HG03060 (cell line): Measurements from ENCODE around the gene DOCK6.

ENCODE experiments used
- ATAC-seq: cut with Tn5 transposase; IDR thresholded peaks from one replicate; pipeline ENCODE4 v1.9.1; 2021; ENCODE audit warnings: low read depth, moderate number of reproducible peaks; ENCODE audit not compliant: unreplicated experiment

DOCK6 gene

GRCh38 chr19:11230621-11231386 is 31.5 kb downstream of the DOCK6 start:
- no peak for ATAC-seq

- ATAC-seq: no peak
Observed at GRCh38 chr19:11227195-11227886, 35.0 kb downstream of the DOCK6 start.

- ATAC-seq: no peak
Observed at GRCh38 chr19:11226716-11227166, 35.6 kb downstream of the DOCK6 start.

- no peak for ATAC-seq
Observed at GRCh38 chr19:11225815-11226214, 36.5 kb downstream of the DOCK6 start.

GRCh38 chr19:11225172-11225571 is 37.2 kb downstream of the DOCK6 start:
- no peak for ATAC-seq

- ATAC-seq: no peak
Observed at GRCh38 chr19:11224429-11224828, 37.9 kb downstream of the DOCK6 start.

- ATAC-seq: no peak
Observed at GRCh38 chr19:11223200-11223599, 39.1 kb downstream of the DOCK6 start.

GRCh38 chr19:11221082-11221598 is 41.2 kb downstream of the DOCK6 start:
- ATAC-seq: no peak

GRCh38 chr19:11214387-11214786 is 47.9 kb downstream of the DOCK6 start:
- no peak for ATAC-seq

GRCh38 chr19:11210656-11210928 is 51.7 kb downstream of the DOCK6 start:
- no peak for ATAC-seq

- ATAC-seq: no peak
Observed at GRCh38 chr19:11209839-11210655, 52.3 kb downstream of the DOCK6 start.

GRCh38 chr19:11208561-11209471 is 53.5 kb downstream of the DOCK6 start:
- ATAC-seq: no peak

- ATAC-seq: no peak
Observed at GRCh38 chr19:11205939-11206570, 56.3 kb downstream of the DOCK6 start.

- no peak for ATAC-seq
Observed at GRCh38 chr19:11204943-11205349, 57.4 kb downstream of the DOCK6 start.

GRCh38 chr19:11204076-11204602 is 58.2 kb downstream of the DOCK6 start:
- ATAC-seq: no peak

GRCh38 chr19:11203194-11204075 is 58.9 kb downstream of the DOCK6 start:
- no peak for ATAC-seq

GRCh38 chr19:11202488-11203193 is 59.7 kb downstream of the DOCK6 start:
- ATAC-seq: no peak

GRCh38 chr19:11201791-11202190 is 60.5 kb downstream of the DOCK6 start:
- no peak for ATAC-seq
